AG04450 (cell line): ENCODE data around the gene EIF2B1. TPM values are rescaled to one million over a fixed set of nuclear protein-coding genes. Genes with fewer than 3 reads are reported as not detected.

ENCODE experiments used
- CTCF ChIA-PET: fragments of 300-600, 350-600 bp; formaldehyde crosslinking; extraction: SDS; loops from one replicate; lab custom pipeline; 2022; ENCODE audit warnings: antibody characterized with exemption, inconsistent platforms; lab: Charles Lee
- POLR2A ChIA-PET: fragments of 350-600 bp; formaldehyde crosslinking; extraction: SDS; loops from one replicate; lab custom pipeline; 2021; ENCODE audit warnings: antibody characterized with exemption, inconsistent platforms; lab: Yijun Ruan, JAX
- DNase-seq: peaks from one replicate; pipeline ENCODE4 v3.0.0-alpha.2; 2011; ENCODE audit warnings: low read depth, low spot score
- H3K27ac ChIP-seq: one replicate; pipeline ENCODE4 v1.5.1; 2012; ENCODE audit warnings: low read depth, low read length, control low read depth
- H3K27me3 ChIP-seq: one replicate; pipeline ENCODE4 v1.6.0; 2012; ENCODE audit warnings: low read length; ENCODE audit not compliant: control insufficient read depth, insufficient read depth
- H3K4me3 ChIP-seq: 2 replicates; pipeline ENCODE4 v1.5.1; 2011; ENCODE audit warnings: mild to moderate bottlenecking, low read depth, low read length, control low read depth
- H3K9me3 ChIP-seq: 2 replicates; pipeline ENCODE4 v1.5.1; 2012; ENCODE audit warnings: low read length; ENCODE audit not compliant: control insufficient read depth, insufficient read depth
- polyA plus RNA-seq: library from polyadenylated mRNA; depleted of rRNA; stranded (reverse); fragments of >200 nt; gene quantifications from 2 replicates; pipeline ENCODE4 v1.2.3, GENCODE V29; 2011
- TF ChIP-seq, protein P1 (sequence below): IDR thresholded peaks from 2 replicates; pipeline ENCODE4 v1.5.1; 2011; ENCODE audit warnings: low read depth, low read length, control low read depth, inconsistent platforms

Gene EIF2B1
- polyA plus RNA-seq, 1 experiment = 36.6 TPM

DNA sequence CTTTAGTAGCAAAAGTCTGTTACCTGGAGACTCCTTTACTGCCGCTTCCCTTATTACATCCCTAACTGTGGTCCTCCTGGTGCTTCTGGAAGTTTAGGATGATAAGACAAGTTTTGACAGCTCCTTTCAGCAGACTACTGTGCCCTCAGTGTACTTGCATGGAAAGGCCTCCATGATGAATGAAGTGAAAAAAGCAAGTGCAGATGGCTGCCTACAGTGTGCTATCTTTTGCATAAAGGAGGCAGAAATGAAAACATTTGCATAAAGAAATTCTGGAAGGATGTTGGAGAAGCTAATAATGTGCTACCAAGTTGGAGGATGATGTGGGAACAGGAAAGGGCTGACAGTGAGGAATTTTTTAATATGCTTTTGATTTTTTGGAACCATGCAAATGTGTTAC lies 42.0 kb upstream of the EIF2B1 start:
- TF ChIP-seq, protein P1, sequence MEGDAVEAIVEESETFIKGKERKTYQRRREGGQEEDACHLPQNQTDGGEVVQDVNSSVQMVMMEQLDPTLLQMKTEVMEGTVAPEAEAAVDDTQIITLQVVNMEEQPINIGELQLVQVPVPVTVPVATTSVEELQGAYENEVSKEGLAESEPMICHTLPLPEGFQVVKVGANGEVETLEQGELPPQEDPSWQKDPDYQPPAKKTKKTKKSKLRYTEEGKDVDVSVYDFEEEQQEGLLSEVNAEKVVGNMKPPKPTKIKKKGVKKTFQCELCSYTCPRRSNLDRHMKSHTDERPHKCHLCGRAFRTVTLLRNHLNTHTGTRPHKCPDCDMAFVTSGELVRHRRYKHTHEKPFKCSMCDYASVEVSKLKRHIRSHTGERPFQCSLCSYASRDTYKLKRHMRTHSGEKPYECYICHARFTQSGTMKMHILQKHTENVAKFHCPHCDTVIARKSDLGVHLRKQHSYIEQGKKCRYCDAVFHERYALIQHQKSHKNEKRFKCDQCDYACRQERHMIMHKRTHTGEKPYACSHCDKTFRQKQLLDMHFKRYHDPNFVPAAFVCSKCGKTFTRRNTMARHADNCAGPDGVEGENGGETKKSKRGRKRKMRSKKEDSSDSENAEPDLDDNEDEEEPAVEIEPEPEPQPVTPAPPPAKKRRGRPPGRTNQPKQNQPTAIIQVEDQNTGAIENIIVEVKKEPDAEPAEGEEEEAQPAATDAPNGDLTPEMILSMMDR = no peak
- Histone ChIP-seq H3K27me3 (no peaks in the 10 kb centered on the region), H3K27ac (no peak overlapping the region), H3K9me3 (peaks cover 3% of the 10 kb centered on the region; the same call in 1 of the 2 replicates), H3K4me3 (no peak overlapping the region)
- POLR2A ChIA-PET = no interaction called here
- CTCF ChIA-PET = no interaction called here
- DNase-seq = no peak

DNA sequence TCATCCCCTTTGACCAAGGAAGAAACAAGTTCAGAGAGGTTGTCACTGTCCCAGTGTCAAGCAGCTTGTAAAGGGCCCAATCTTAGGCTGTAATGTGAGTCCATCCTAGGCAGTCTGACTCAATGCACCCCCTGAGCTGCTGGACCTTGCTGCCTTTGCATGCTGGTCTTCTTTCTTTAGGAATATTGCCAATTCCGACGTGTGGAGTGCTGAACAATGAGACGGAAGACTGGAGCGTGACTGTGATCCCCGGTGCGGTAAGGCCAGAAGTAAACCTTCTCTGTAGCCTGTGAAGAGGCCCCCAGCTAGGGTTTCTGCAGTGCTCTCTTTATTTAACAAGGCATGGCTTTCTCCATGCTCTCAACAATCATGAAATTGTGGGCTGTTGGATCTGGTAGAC lies 38.4 kb upstream of the EIF2B1 start:
- Histone ChIP-seq H3K9me3 (peaks cover 3% of the 10 kb centered on the region; the same call in 1 of the 2 replicates), H3K4me3 (peak overlapping the region; percentile 86), H3K27ac (no peak overlapping the region), H3K27me3 (no peaks in the 10 kb centered on the region)
- ChIA-PET POLR2A (interaction anchor here (0.6 kb wide), 1 partner anchor 38 kb away, joined by 10 read pairs; no protein-coding TSS in a partner anchor), CTCF (no interaction called here)
- TF ChIP-seq, protein P1 = no peak
- DNase-seq = peak; percentile 1

DNA sequence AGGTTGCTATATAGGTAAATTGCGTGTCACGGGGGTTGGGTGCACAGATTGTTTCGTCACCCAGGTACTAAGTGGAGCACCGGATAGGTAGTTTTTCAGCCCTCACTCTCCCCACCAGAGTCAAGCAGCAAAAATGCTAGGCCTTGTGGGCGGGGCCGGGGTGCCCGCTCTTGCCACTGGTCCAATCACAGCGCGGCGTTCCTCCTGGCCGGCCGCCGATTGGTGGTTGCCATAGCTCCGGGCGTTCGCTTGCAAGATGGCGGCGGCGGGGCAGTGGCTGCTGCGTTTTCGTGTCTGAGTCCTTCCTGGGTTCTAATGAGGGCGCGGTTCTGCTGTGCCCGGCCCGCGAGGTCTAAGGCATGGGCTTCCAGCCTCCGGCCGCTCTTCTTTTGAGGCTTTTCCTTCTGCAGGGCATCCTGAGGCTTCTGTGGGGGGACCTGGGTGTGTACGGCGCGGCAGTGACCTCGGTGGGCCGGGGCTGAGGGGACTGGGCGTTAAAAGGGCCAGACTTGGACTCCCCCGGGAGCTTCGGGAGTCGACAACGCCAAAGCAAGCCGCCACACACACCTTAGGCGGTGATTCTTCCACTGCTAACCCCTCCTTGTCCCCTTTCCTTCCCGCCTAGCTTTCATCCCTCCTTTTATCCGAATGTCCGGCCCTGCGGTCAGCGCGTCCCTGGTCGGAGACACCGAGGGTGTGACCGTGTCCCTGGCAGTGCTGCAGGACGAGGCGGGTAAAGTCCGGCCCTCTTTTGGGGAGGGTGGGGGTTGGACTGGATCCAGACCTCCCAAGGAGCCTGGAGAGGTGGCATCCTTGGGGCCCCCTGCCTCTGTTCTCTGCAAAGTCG lies 37.6 kb upstream of the EIF2B1 start, which contains the start of gene TCTN2:
Gene TCTN2 (plus strand): TSS at position 232 of the 847 bp plus-strand sequence. CDS start 128 bp downstream, at position 360.
- H3K4me3 ChIP-seq = peak within 1 kb of the TSS; percentile 86
- peak within 1 kb of the TSS; percentile 31 for H3K27ac ChIP-seq
- ChIA-PET POLR2A (interaction anchor here (0.6 to 0.7 kb wide), 3 partner anchors 10 to 41 kb away, joined by 4 to 10 read pairs (median 6); partner anchors contain the start of gene ATP6V0A2), CTCF (no interaction called here)
- peaks cover 3% of the 10 kb centered on the region; the same call in 1 of the 2 replicates for H3K9me3 ChIP-seq
- H3K27me3 ChIP-seq = no peaks in the 10 kb centered on the region
- TF ChIP-seq, protein P1 = no peak
- DNase-seq = peak; percentile 72

DNA sequence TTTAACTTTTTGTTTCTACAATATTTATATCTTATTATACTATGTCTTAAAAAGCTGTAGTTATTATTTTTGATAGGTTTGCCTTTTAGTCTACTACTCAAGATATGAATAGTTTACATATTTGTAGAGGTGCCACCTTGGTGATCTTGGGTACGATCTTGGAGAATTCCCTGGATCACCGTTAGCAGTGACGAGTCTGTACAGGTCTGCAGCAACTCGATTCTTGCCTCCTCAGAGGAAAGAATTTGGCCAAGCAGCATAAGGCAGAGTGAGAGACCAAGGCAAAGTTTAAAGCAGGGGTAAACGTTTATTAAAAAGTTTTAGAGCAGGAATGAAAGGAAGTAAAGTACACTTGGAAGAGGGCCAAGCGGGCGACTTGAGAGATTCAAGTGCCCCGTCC lies 34.3 kb upstream of the EIF2B1 start:
- DNase-seq = no peak
- H3K27me3 ChIP-seq = no peaks in the 10 kb centered on the region
- H3K4me3 ChIP-seq = no peak overlapping the region
- TF ChIP-seq, protein P1 = no peak
- H3K27ac ChIP-seq = no peak overlapping the region
- ChIA-PET POLR2A (no interaction called here), CTCF (no interaction called here)
- peaks cover 3% of the 10 kb centered on the region; the same call in 1 of the 2 replicates for H3K9me3 ChIP-seq
